GM12801 (cell line): ENCODE results near the gene ASAP3.

ENCODE experiments used
- TF ChIP-seq, protein P1 (sequence below): IDR thresholded peaks from one replicate; pipeline ENCODE4 v1.5.1; 2011; ENCODE audit warnings: control low read depth; ENCODE audit not compliant: insufficient read length; ENCODE audit errors: extremely low read depth

Gene ASAP3

GRCh38 chr1:23448846-23449245, 35.1 kb downstream of the ASAP3 start:
- TF ChIP-seq, protein P1, sequence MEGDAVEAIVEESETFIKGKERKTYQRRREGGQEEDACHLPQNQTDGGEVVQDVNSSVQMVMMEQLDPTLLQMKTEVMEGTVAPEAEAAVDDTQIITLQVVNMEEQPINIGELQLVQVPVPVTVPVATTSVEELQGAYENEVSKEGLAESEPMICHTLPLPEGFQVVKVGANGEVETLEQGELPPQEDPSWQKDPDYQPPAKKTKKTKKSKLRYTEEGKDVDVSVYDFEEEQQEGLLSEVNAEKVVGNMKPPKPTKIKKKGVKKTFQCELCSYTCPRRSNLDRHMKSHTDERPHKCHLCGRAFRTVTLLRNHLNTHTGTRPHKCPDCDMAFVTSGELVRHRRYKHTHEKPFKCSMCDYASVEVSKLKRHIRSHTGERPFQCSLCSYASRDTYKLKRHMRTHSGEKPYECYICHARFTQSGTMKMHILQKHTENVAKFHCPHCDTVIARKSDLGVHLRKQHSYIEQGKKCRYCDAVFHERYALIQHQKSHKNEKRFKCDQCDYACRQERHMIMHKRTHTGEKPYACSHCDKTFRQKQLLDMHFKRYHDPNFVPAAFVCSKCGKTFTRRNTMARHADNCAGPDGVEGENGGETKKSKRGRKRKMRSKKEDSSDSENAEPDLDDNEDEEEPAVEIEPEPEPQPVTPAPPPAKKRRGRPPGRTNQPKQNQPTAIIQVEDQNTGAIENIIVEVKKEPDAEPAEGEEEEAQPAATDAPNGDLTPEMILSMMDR = no peak

DNA sequence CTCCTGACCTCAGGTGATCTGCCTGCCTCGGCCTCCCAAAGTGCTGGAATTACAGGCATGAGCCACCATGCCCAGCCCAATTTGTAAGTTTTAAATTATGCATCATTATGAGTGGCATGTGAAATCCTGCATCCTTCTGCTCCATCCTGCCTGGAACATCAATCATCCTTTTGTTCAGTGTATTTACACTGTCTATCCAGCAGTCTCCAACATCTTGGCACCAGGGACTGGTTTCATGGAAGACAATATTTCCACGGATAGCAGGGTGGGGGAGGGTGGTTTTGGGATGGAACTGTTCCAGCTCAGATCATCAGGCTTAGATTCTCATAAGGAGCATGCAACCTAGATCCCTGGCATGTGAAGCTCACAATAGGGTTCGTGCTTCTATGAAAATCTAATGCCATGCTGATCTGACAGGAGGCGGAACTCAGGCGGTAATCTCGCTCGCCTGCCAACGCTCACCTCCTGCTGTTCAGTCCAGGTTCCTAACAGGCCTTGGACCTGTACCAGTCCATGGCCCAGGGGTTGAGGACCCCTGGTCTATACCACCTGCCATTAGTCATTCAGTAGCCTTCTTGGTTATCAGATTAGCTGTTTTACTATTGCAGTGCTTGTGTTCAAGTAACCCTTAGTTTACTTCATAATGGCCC, 37.2 kb downstream of the ASAP3 start:
- TF ChIP-seq, protein P1 = no peak

DNA sequence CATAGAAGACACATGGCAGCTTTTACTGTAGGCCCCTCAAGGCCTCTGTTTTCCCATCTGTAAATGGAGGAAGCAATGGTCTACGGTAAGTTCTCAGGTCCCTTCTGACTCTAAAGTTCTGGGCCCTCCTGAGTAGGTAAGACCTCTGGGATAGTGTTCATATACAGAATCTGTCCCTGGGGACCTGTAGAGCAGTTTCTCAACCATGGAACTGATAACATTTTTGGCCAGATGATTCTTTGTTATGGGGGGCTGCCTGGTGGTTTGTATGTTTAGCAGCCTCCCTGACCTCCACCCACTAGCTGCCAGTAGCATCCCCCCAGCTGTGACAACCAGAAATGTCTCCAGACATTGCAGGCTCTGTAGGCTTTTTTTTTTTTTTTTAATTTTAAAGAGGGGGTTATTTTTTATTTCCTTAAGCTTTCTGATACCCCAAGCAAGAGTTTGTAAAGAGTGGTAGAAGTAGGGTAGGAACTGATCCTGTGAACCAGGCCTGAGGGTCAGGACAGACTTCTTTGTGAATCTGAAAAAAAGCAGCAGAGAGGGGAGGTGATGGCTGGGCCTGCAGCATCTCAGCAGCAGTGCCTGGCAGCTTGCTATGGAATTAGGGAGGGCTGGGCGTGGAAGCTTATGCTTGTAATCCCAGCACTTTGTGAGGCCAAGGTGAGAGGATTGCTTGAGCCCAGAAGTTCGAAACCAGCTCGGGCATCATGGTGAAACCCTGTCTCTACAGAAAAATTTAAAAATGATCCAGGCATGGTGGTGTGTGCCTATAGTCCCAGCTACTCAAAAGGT, 39.2 kb downstream of the ASAP3 start:
- TF ChIP-seq, protein P1 = no peak

- TF ChIP-seq, protein P1 = no peak
Measured at GRCh38 chr1:23444104-23444533, 39.9 kb downstream of the ASAP3 start.

- TF ChIP-seq, protein P1 = no peak
Measured at GRCh38 chr1:23442751-23443150, 41.2 kb downstream of the ASAP3 start.

DNA sequence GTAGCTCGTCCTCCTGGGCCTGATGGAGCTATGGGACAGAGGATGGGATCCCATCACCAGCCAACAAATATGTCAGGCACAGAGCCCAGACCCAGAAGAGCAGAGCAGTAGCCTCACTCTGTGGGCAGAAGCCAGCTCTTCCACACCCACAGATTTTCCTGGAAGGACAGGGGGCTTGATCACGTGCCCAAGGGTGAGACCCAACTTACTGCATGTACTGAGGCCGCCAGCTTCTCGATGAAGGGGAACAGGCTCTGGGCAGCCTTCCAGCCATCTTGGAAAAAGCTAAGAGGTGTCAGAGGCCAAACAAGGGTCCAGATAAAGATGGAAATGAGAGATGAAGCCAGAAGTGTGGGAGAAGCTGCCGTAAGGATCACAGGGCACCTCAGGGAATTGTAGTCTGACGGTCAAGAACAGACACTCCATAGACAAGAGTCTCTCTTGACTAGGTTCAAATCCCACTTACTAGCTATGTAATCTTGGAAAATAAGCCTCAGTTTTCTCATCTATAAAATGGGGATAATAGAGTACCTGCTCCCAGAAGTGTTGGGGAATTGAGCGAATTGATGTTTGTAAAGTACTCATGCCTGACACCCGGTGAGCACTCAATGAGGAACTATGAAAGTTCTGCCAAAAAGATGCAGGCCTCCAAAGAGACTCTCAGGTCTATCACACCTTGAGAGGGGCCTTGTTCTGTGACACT, 42.4 kb downstream of the ASAP3 start:
- TF ChIP-seq, protein P1 = no peak

GRCh38 chr1:23438545-23438944, 45.4 kb downstream of the ASAP3 start:
- TF ChIP-seq, protein P1 = no peak
